PFSK-1 (cell line): ENCODE measurements around the gene EIF6.

Experiments used
- FOXP2 ChIP-seq: optimal IDR thresholded peaks from 2 replicates; pipeline ENCODE3; 2011; ENCODE audit warnings: borderline replicate concordance, control low read depth, inconsistent platforms; ENCODE audit not compliant: insufficient read depth; ENCODE audit errors: extremely low read length, extremely low read depth
- TF ChIP-seq, protein P1 (sequence below), 2 experiments: IDR thresholded peaks; 2 replicates each; pipeline versions ENCODE4 v1.6.1 to v1.8.0; 2011 to 2012; ENCODE audit warnings: low read depth in 2 of 2, low read length in 2 of 2, control low read depth in 1 of 2, inconsistent platforms in 1 of 2, mild to moderate bottlenecking in 1 of 2, moderate library complexity in 1 of 2; ENCODE audit not compliant: insufficient read depth in 1 of 2

DNA sequence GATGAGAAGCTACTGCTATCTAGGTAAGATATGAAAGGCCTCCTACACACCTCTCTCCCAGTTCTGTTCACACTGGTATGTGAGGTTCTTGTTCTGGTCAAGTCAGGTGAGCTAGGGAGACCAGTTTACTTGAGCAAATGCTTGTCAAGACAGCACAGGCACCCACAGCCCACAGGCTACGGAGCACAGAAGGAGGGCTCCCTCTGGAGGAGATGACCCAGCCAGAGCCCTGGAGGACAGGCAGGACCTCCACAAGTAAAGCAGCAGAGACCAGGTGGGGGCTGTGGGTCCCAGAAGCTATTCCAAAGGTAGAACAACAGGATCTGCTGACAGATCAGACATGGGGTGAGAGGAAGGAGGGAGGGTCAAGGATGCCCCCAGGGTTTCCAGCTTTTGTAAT is 19.8 kb downstream of the EIF6 start:
- no peak for TF ChIP-seq FOXP2
- TF ChIP-seq, protein P1, sequence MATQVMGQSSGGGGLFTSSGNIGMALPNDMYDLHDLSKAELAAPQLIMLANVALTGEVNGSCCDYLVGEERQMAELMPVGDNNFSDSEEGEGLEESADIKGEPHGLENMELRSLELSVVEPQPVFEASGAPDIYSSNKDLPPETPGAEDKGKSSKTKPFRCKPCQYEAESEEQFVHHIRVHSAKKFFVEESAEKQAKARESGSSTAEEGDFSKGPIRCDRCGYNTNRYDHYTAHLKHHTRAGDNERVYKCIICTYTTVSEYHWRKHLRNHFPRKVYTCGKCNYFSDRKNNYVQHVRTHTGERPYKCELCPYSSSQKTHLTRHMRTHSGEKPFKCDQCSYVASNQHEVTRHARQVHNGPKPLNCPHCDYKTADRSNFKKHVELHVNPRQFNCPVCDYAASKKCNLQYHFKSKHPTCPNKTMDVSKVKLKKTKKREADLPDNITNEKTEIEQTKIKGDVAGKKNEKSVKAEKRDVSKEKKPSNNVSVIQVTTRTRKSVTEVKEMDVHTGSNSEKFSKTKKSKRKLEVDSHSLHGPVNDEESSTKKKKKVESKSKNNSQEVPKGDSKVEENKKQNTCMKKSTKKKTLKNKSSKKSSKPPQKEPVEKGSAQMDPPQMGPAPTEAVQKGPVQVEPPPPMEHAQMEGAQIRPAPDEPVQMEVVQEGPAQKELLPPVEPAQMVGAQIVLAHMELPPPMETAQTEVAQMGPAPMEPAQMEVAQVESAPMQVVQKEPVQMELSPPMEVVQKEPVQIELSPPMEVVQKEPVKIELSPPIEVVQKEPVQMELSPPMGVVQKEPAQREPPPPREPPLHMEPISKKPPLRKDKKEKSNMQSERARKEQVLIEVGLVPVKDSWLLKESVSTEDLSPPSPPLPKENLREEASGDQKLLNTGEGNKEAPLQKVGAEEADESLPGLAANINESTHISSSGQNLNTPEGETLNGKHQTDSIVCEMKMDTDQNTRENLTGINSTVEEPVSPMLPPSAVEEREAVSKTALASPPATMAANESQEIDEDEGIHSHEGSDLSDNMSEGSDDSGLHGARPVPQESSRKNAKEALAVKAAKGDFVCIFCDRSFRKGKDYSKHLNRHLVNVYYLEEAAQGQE (IDR thresholded peaks at IDR 0.05; ENCODE audit: insufficient read depth in 1 of 2, low read depth in 2 of 2, low read length in 2 of 2): no peak
